Stimulated activated naive CD4-positive, alpha-beta T cell treated with Interleukin-2 at 50 U/mL for 16 hours (primary cell): ENCODE measurements around the gene IL31.
"Not testable (repeated sequence)": the region's sequence is repeated elsewhere in the genome, so short reads cannot be mapped to it uniquely, and the experiment has no call there.

Experiments
- DNase-seq: peaks from one replicate; lab custom pipeline; 2025; lab: John Stamatoyannopoulos, UW

IL31 gene

GRCh38 chr12:122174155-122174845 is at the start of gene IL31:
Gene IL31, minus strand, starts transcription at chr12:122174221. Its CDS starts 49 bp downstream, at chr12:122174172.
- peak; percentile 17 for DNase-seq

GRCh38 chr12:122216445-122216844 is 42.4 kb upstream of the IL31 start:
- DNase-seq: no peak

- no peak for DNase-seq
These were observed 41.8 kb upstream of the IL31 start for GRCh38 chr12:122215771-122216170.

DNA sequence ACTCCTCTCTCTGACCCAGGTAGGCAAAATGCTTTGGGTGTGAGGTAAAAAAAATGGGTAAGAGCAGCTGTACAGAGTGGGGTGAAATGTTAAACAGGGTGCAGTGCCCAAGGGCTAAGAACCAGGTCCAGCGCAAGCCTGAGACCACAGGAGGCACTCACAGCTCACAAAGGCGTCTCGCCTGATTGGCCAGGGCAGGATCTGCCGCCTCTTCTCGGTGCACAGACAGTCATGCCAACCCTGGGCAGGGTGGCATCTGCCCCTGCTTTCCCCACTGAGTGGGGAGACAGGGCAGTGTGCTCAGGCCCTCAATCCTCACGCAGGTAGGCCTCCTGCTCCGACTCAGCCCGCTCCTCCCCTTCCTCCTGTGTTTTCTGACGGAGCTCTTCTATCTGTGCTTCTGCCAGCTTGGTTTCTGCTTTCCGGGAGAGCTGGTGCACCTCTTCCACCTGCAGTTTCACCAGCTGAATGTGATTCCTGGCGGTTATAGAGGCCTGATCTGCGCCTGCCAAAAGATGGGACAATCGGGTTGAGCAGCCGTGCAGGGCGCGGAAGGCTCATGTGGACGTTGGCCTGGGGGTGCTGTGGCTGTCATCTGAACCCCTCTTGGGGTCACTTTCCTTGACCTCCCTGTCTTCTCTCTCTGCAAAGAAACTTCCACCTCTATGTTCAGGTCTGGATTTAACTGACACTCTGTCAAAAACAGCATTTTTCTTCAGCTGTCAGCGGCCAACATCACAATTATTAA is 34.2 kb upstream of the IL31 start:
- DNase-seq: no peak

GRCh38 chr12:122207391-122207790 is 33.4 kb upstream of the IL31 start:
- no peak for DNase-seq

GRCh38 chr12:122206976-122207375 is 33.0 kb upstream of the IL31 start:
- DNase-seq: no peak

GRCh38 chr12:122206111-122206881 is 32.3 kb upstream of the IL31 start:
- no peak for DNase-seq

DNA sequence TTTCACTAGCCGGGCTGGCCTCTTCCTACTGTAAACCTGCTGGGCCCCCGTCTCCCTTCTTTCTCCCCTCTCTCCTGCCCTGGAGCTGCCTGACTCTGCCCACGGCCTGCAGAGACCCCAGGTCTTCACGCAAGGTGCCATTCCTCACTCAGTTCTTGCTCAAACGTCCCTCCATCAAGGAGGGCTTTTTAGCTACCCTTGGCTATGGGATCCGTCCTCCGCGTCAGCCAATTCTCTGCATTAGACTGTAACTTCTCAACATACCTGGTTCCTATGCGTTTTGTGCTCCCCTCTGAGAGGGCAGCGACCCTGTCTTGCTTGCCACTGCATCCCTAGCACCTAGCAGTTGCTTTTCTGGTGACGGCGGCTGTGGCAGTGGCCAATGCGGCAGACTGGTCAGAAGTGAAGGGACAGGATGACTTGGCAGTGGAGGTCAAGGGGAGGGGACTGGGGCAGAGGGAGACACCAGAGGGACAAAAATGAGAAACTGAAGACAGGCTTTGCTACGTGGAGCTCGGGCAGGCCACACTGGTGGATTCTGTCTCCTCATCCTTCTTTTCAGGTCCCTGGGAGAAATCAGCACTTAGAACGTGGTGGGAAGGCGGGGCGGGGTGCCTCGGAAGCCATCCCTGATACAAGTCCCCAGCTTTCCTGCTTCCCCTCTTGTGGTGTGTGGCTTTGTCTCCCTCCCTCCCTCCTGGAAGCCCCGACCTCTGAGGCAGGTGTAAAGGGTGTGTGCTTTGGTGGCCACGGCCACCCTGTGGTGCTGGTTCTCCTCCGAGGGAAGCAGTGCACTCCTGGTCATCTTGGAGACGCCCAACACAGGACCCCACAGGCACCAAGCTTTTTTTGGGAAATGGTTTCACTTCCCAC is 31.3 kb upstream of the IL31 start:
- no peak for DNase-seq

DNA sequence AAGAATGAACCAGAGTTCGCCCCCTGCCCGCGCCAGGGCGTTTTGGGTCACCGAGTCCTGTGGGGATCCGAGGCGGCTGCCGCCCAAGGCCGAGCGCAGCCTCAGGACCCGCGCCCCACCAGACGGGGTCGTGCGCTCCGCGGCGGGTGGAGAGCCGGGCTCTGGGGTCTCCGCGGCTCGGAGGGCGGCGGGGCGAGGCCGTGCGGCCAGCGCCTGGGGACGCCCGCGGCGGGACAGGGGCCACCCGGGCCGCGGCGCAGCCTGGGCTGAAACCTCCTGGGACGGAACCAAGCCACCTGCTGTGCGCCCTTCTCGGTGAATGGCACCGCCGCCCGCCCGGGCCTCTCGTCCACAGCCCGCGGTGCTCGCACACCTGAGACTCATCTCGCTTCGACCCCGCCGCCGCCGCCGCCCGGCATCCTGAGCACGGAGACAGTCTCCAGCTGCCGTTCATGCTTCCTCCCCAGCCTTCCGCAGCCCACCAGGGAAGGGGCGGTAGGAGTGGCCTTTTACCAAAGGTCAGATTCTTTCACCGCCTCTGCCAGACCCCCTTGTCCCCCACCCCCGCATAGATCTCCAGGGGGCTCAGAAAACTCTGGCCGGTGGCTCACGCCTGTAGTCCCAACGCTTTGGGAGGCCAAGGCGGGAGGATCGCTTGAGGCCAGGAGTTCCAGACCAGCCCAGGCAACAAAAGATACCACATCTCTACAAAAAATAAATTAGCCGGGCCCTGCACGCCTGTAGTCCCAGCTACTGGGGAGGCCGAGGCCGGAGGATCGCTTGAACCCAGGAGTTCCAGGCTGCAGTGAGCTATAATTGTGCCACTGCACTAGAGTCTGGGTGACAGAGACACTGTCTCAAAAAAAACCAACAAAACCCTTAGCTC is 30.4 kb upstream of the IL31 start:
- DNase-seq: no peak

DNA sequence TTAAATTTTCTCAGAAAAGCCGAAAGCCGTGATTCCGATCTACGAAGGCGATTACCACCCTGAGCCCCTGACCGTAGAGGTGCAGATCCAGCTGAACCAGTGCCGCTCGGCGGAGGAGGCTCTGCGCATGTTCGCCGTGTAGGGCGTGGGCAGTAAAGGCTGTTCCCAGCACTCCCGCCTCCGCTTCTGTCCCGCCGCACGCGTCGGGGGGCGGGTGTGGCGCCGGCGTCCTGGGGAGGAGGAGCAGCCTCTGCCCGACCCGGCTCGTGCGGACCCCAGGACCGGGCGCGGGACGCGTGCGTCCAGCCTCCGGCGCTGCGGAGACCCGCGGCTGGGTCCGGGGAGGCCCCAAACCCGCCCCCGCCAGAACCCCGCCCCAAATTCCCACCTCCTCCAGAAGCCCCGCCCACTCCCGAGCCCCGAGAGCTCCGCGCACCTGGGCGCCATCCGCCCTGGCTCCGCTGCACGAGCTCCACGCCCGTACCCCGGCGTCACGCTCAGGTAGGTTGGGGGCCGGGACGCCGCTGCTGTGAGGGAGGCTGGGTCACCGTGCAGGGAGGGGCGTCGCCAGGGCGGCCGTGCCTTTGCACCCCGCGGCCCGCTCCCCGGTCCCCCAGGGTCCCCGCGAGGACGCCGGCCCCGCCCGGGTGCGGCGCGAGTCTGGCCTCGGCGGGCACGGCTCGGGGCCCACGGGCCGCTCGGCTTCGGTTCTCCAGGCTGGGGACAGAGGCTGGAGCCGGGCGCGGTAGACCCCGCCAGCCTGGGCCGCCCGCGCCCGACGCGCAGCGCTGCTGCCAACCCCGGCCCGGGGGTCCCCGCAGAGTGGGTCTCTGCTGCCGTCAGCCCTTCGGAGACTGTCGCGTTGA is 29.5 kb upstream of the IL31 start, which contains the start of gene B3GNT4:
TSS of gene B3GNT4 (plus strand) at position 409 of the 866 bp plus-strand sequence. CDS start 910 bp downstream, outside the sequence.
- DNase-seq: peak; percentile 73

DNA sequence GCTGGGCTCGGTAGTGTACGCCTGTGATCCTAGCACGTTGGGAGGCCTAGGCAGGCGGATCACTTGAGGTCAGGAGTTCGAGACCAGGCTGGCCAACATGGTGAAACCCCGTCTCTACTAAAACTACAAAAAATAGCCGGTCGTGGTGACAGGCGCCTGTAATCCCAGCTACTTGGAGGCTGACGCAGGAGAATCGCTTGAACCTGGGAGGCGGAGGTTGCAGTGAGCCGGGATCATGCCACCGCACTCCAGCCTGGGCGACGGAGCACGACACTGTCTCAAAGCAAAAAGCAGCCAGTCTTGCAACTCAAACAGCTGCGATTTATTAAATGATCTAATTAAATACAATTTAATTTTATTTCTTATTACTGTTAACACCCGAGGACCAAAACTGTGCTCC is 28.8 kb upstream of the IL31 start:
- not testable (repeated sequence) for DNase-seq

GRCh38 chr12:122202017-122202416 is 28.0 kb upstream of the IL31 start:
- DNase-seq: no peak

DNA sequence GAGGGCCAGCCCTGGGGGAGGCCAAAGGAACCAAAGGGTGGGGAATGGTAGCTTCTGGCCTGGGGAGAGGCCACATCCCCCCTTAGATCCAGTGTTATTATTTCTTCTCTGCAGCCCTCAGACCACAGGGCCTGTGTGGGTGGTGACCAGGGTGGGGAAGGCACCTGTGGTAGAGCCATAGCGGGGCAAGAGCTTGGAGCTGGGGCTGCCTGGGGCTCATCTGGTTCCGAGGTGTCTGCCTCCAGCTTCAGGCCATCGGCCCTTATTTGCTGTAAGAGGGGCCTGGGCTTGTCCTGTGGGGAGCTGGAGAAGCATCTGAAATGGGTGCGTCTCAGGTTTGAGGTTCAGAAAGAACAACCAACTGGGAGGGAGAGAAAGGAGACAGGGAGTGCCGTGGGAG is 27.4 kb upstream of the IL31 start:
- no peak for DNase-seq

DNA sequence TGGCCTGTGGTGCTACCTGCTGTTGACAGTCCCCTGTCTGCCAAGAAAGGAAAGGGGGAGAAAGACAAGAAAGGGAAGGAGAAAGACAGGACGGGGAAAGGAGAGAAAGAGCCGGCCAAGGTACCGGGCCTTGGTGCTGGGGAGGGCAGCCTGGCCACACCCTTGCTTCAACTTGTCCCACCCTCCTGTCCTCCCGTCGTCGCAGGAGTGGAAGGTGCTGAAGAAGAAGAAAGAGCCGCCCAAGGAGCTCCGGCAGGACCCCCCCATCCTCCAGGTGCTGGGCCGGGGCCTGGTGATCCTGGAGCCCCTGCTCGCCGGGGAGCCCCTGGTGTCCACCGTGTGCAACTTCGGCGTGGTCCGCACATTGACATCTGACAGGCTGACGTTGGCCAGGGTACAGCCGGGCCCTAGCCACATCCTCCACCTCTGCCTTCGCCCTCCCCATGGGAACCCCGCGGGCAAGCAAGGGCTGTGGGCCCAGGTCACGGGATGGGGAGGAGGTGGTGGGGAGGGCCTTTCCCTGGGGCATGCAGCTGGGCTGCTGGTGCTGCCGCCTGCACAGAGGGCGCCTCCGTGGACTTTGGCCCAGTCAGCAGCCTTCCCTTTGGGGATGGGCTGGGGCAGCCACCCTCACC is 26.6 kb upstream of the IL31 start:
- no peak for DNase-seq

GRCh38 chr12:122199484-122200355 is 25.7 kb upstream of the IL31 start:
- no peak for DNase-seq

DNA sequence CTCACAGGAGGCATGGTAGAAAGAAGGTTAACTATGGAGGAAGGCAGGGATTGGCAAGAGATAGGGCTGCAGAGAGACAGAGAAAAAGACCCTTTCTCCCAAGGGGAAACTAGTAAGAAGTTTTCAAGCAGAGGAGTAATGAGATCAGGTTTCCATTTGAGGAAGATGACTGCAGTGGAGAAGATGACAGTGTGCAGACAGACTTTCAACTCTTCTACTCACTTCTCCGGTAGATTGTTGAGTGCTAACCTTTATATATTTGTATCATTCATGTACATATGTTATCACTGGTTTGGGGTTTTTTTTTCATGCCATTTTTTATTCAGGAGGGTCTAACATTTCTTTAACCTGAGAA is 23.6 kb upstream of the IL31 start:
- DNase-seq: no peak

DNA sequence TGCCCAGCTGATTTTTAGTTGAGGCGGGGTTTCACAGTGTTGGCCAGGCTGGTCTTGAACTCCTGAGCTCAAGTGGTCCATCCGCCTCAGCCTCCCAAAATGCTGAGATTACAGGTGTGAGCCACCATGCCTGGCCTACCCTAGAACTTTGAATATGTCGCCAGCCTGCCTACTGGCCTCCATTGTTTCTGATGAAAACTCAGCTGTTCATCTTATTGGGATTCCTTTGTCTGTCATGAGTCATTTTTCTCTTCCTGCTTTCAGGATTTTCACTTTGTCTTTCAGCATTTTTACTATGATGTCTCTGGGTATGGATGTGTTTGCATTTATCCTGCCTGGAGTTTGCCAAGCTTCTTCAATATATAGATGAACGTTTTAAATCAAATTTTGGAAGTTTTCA is 21.4 kb upstream of the IL31 start:
- no peak for DNase-seq

- DNase-seq: no peak
These were observed 20.8 kb upstream of the IL31 start for GRCh38 chr12:122194804-122195203.
